ENCODE data around the gene RGS13.
A peak's percentile ranks its signal among the peaks of the same experiment; 100 is the strongest.

RGS13 gene

GRCh38 chr1:192603218-192603787 lies 32.6 kb upstream of the RGS13 start:
- H3K4ac ChIP-seq (ENCODE audit: low read depth, low read length): no peak overlapping the region

GRCh38 chr1:192604979-192605620 lies 30.8 kb upstream of the RGS13 start:
- Histone ChIP-seq H3K4ac (ENCODE audit: low read depth, low read length) (no peak overlapping the region), H3K23ac (ENCODE audit: low read length) (no peak overlapping the region), H4K8ac (ENCODE audit: low read depth, low read length) (no peak overlapping the region), H3K9ac (ENCODE audit: low read length) (no peak overlapping the region), H3K14ac (ENCODE audit: low read length) (no peak overlapping the region), H2BK120ac (ENCODE audit: insufficient read depth, low read length, poor library complexity) (no peak overlapping the region), H3K4me2 (ENCODE audit: low read length) (no peak overlapping the region), H3K27me3 (ENCODE audit: insufficient read depth, low read length) (no peaks in the 10 kb centered on the region), H3K36me3 (ENCODE audit: control insufficient read depth in 1 of 2, insufficient read depth in 2 of 2, low read length in 2 of 2) (no peaks in the 10 kb centered on the region), H2BK12ac (ENCODE audit: low read length) (no peak overlapping the region), H3K9me3 (ENCODE audit: insufficient read depth, low read depth, low read length) (no peaks in the 10 kb centered on the region), H3K18ac (ENCODE audit: low read length) (no peak overlapping the region), H2AK5ac (ENCODE audit: low read length) (no peak overlapping the region), H3K4me3 (ENCODE audit: low read depth, low read length) (no peak overlapping the region), H3K79me1 (ENCODE audit: low read length) (no peaks in the 10 kb centered on the region), H2AFZ (ENCODE audit: insufficient read depth, low read length, poor library complexity) (no peak overlapping the region), H4K91ac (ENCODE audit: low read depth, low read length) (no peak overlapping the region), H3K79me2 (ENCODE audit: control insufficient read depth, insufficient read depth, low read length, poor library complexity) (no peaks in the 10 kb centered on the region), H4K12ac (ENCODE audit: low read depth, low read length) (no peak overlapping the region), H2BK5ac (ENCODE audit: low read depth, low read length, poor library complexity) (no peak overlapping the region), H3K27ac (ENCODE audit: low read depth, low read length) (no peak overlapping the region), H3K4me1 (ENCODE audit: control insufficient read depth in 1 of 2, insufficient read depth in 2 of 2, low read length in 2 of 2) (no peaks in the 10 kb centered on the region)
- no peak for DNase-seq
- no CpG with 5 or more reads among the region's 3 CpGs for WGBS (ENCODE audit: extremely low coverage, insufficient coverage, insufficient read length)

More at GRCh38 chr1:192603218-192603787, 32.6 kb upstream of the RGS13 start:
- H3K27ac ChIP-seq (ENCODE audit: low read depth, low read length): no peak overlapping the region
- no peaks in the 10 kb centered on the region for H3K79me1 ChIP-seq (ENCODE audit: low read length)
- H2AFZ ChIP-seq (ENCODE audit: insufficient read depth, low read length, poor library complexity): no peak overlapping the region
- no peaks in the 10 kb centered on the region for H3K9me3 ChIP-seq (ENCODE audit: insufficient read depth, low read depth, low read length)
- H4K91ac ChIP-seq (ENCODE audit: low read depth, low read length): no peak overlapping the region
- WGBS (ENCODE audit: extremely low coverage, insufficient coverage, insufficient read length): no CpG with 5 or more reads among the region's 3 CpGs
- DNase-seq: no peak
- H3K14ac ChIP-seq (ENCODE audit: low read length): no peak overlapping the region
- H3K36me3 ChIP-seq (ENCODE audit: control insufficient read depth in 1 of 2, insufficient read depth in 2 of 2, low read length in 2 of 2): no peaks in the 10 kb centered on the region
- H3K79me2 ChIP-seq (ENCODE audit: control insufficient read depth, insufficient read depth, low read length, poor library complexity): no peaks in the 10 kb centered on the region
- H3K18ac ChIP-seq (ENCODE audit: low read length): no peak overlapping the region
- no peak overlapping the region for H2AK5ac ChIP-seq (ENCODE audit: low read length)
- H3K4me3 ChIP-seq (ENCODE audit: low read depth, low read length): no peak overlapping the region
- no peak overlapping the region for H4K12ac ChIP-seq (ENCODE audit: low read depth, low read length)
- H3K4me1 ChIP-seq (ENCODE audit: control insufficient read depth in 1 of 2, insufficient read depth in 2 of 2, low read length in 2 of 2): no peaks in the 10 kb centered on the region
- no peak overlapping the region for H3K4me2 ChIP-seq (ENCODE audit: low read length)
- no peak overlapping the region for H2BK12ac ChIP-seq (ENCODE audit: low read length)
- H4K8ac ChIP-seq (ENCODE audit: low read depth, low read length): no peak overlapping the region
- H3K27me3 ChIP-seq (ENCODE audit: insufficient read depth, low read length): no peaks in the 10 kb centered on the region
- no peak overlapping the region for H2BK120ac ChIP-seq (ENCODE audit: insufficient read depth, low read length, poor library complexity)
- H3K9ac ChIP-seq (ENCODE audit: low read length): no peak overlapping the region
- no peak overlapping the region for H2BK5ac ChIP-seq (ENCODE audit: low read depth, low read length, poor library complexity)
- H3K23ac ChIP-seq (ENCODE audit: low read length): no peak overlapping the region

GRCh38 chr1:192608671-192609070 lies 27.3 kb upstream of the RGS13 start:
- Histone ChIP-seq H4K12ac (ENCODE audit: low read depth, low read length) (no peak overlapping the region), H3K4me3 (ENCODE audit: low read depth, low read length) (no peak overlapping the region), H2BK120ac (ENCODE audit: insufficient read depth, low read length, poor library complexity) (no peak overlapping the region), H3K9me3 (ENCODE audit: insufficient read depth, low read depth, low read length) (no peaks in the 10 kb centered on the region), H2AFZ (ENCODE audit: insufficient read depth, low read length, poor library complexity) (no peak overlapping the region), H3K79me2 (ENCODE audit: control insufficient read depth, insufficient read depth, low read length, poor library complexity) (no peaks in the 10 kb centered on the region), H3K27ac (ENCODE audit: low read depth, low read length) (no peak overlapping the region), H3K23ac (ENCODE audit: low read length) (no peak overlapping the region), H3K36me3 (ENCODE audit: control insufficient read depth in 1 of 2, insufficient read depth in 2 of 2, low read length in 2 of 2) (no peaks in the 10 kb centered on the region), H3K79me1 (ENCODE audit: low read length) (no peaks in the 10 kb centered on the region), H4K8ac (ENCODE audit: low read depth, low read length) (no peak overlapping the region), H2AK5ac (ENCODE audit: low read length) (no peak overlapping the region), H2BK12ac (ENCODE audit: low read length) (no peak overlapping the region), H3K4ac (ENCODE audit: low read depth, low read length) (no peak overlapping the region), H3K14ac (ENCODE audit: low read length) (no peak overlapping the region), H2BK5ac (ENCODE audit: low read depth, low read length, poor library complexity) (no peak overlapping the region), H4K91ac (ENCODE audit: low read depth, low read length) (no peak overlapping the region), H3K9ac (ENCODE audit: low read length) (no peak overlapping the region), H3K4me2 (ENCODE audit: low read length) (no peak overlapping the region), H3K27me3 (ENCODE audit: insufficient read depth, low read length) (no peaks in the 10 kb centered on the region), H3K4me1 (ENCODE audit: control insufficient read depth in 1 of 2, insufficient read depth in 2 of 2, low read length in 2 of 2) (no peaks in the 10 kb centered on the region), H3K18ac (ENCODE audit: low read length) (no peak overlapping the region)
- no CpG with 5 or more reads among the region's 2 CpGs for WGBS (ENCODE audit: extremely low coverage, insufficient coverage, insufficient read length)
- DNase-seq: no peak

GRCh38 chr1:192609110-192610079 lies 26.6 kb upstream of the RGS13 start:
- Histone ChIP-seq H3K14ac (ENCODE audit: low read length) (no peak overlapping the region), H2AFZ (ENCODE audit: insufficient read depth, low read length, poor library complexity) (no peak overlapping the region), H3K27ac (ENCODE audit: low read depth, low read length) (no peak overlapping the region), H2BK120ac (ENCODE audit: insufficient read depth, low read length, poor library complexity) (no peak overlapping the region), H3K9ac (ENCODE audit: low read length) (peak overlapping the region; percentile 12), H3K79me2 (ENCODE audit: control insufficient read depth, insufficient read depth, low read length, poor library complexity) (no peaks in the 10 kb centered on the region), H3K4me3 (ENCODE audit: low read depth, low read length) (no peak overlapping the region), H2AK5ac (ENCODE audit: low read length) (no peak overlapping the region), H4K91ac (ENCODE audit: low read depth, low read length) (no peak overlapping the region), H4K8ac (ENCODE audit: low read depth, low read length) (no peak overlapping the region), H3K4me1 (ENCODE audit: control insufficient read depth in 1 of 2, insufficient read depth in 2 of 2, low read length in 2 of 2) (no peaks in the 10 kb centered on the region), H3K27me3 (ENCODE audit: insufficient read depth, low read length) (no peaks in the 10 kb centered on the region), H4K12ac (ENCODE audit: low read depth, low read length) (no peak overlapping the region), H2BK12ac (ENCODE audit: low read length) (no peak overlapping the region), H3K23ac (ENCODE audit: low read length) (no peak overlapping the region), H3K36me3 (ENCODE audit: control insufficient read depth in 1 of 2, insufficient read depth in 2 of 2, low read length in 2 of 2) (no peaks in the 10 kb centered on the region), H3K79me1 (ENCODE audit: low read length) (no peaks in the 10 kb centered on the region), H3K9me3 (ENCODE audit: insufficient read depth, low read depth, low read length) (no peaks in the 10 kb centered on the region), H2BK5ac (ENCODE audit: low read depth, low read length, poor library complexity) (no peak overlapping the region), H3K4me2 (ENCODE audit: low read length) (no peak overlapping the region), H3K18ac (ENCODE audit: low read length) (no peak overlapping the region), H3K4ac (ENCODE audit: low read depth, low read length) (no peak overlapping the region)
- no CpG with 5 or more reads among the region's 12 CpGs for WGBS (ENCODE audit: extremely low coverage, insufficient coverage, insufficient read length)
- DNase-seq: peak in 1 of 2 donors; percentile 16
